DOHH2 (cell line): Measurements from ENCODE around the gene CEP112.

Source experiments
- H3F3A ChIP-seq: fragments of 200-600 bp; sonication (generic), shearing (Covaris generic); 2 replicates; pipeline ENCODE4 v1.6.0; 2016; ENCODE audit warnings: antibody characterized with exemption, mild to moderate bottlenecking; ENCODE audit not compliant: control insufficient read depth, insufficient read depth
- H3K27ac ChIP-seq: fragments of 200-600 bp; sonication (generic); 2 replicates; pipeline ENCODE4 v1.5.1; 2014; ENCODE audit warnings: low read depth, mild to moderate bottlenecking, low read length, moderate library complexity
- H3K27me3 ChIP-seq: fragments of 200-600 bp; sonication (generic); 2 replicates; pipeline ENCODE4 v1.6.1; 2014; ENCODE audit warnings: mild to moderate bottlenecking, low read length, mixed read lengths; ENCODE audit not compliant: control insufficient read depth
- H3K36me3 ChIP-seq: fragments of 200-600 bp; sonication (generic); 2 replicates; pipeline ENCODE4 v1.6.1; 2014; ENCODE audit warnings: mild to moderate bottlenecking, low read length, moderate library complexity, mixed read lengths; ENCODE audit not compliant: control insufficient read depth
- H3K4me1 ChIP-seq: fragments of 200-600 bp; sonication (generic); 2 replicates; pipeline ENCODE4 v1.6.1; 2014; ENCODE audit warnings: mild to moderate bottlenecking, low read length, mixed read lengths; ENCODE audit not compliant: control insufficient read depth
- H3K4me2 ChIP-seq: fragments of 200-600 bp; sonication (generic); 2 replicates; pipeline ENCODE4 v1.6.0; 2014; ENCODE audit warnings: mild to moderate bottlenecking, low read length, moderate library complexity
- H3K4me3 ChIP-seq: fragments of 200-600 bp; sonication (generic); 2 replicates; pipeline ENCODE4 v1.5.1; 2014; ENCODE audit warnings: mild to moderate bottlenecking, low read length, mixed read lengths
- H3K79me2 ChIP-seq: fragments of 200-600 bp; sonication (generic); 2 replicates; pipeline ENCODE4 v1.6.1; 2014; ENCODE audit warnings: mild to moderate bottlenecking, low read length, mixed read lengths; ENCODE audit not compliant: control insufficient read depth
- H3K9me2 ChIP-seq: fragments of 200-600 bp; sonication (generic); replicated peaks from 2 replicates; pipeline ENCODE4 v1.6.1; 2014; ENCODE audit warnings: mild to moderate bottlenecking, low read length, mixed read lengths; ENCODE audit not compliant: control insufficient read depth
- H3K9me3 ChIP-seq: fragments of 200-600 bp; sonication (generic); 2 replicates; pipeline ENCODE4 v1.6.1; 2014; ENCODE audit warnings: antibody characterized with exemption, low read length, mixed read lengths; ENCODE audit not compliant: control insufficient read depth, insufficient read depth
- H4K20me1 ChIP-seq: fragments of 200-600 bp; sonication (generic); 2 replicates; pipeline ENCODE4 v1.6.0; 2014; ENCODE audit warnings: low read depth, mild to moderate bottlenecking, antibody characterized with exemption, low read length, moderate library complexity; ENCODE audit not compliant: control insufficient read depth, insufficient read depth
- CTCF ChIP-seq: fragments of 200-600 bp; sonication (generic); IDR thresholded peaks from one replicate; pipeline ENCODE4 v1.5.1; 2014; ENCODE audit warnings: antibody characterized with exemption, mild to moderate bottlenecking, low read depth, low read length; ENCODE audit not compliant: poor library complexity, severe bottlenecking
- EZH2phosphoT487 ChIP-seq: fragments of 200-600 bp; sonication (generic); IDR thresholded peaks from 2 replicates; pipeline ENCODE4 v1.6.1; 2017; ENCODE audit warnings: borderline replicate concordance, mild to moderate bottlenecking, antibody characterized with exemption, low read length, moderate library complexity, mixed read lengths

CEP112 gene

GRCh38 chr17:65790241-65790640, 401.7 kb downstream of the CEP112 start:
- Histone ChIP-seq H3K36me3 (no peaks in the 10 kb centered on the region), H3K79me2 (no peaks in the 10 kb centered on the region), H3K4me3 (no peak overlapping the region), H3K4me1 (no peaks in the 10 kb centered on the region), H3K9me3 (no peaks in the 10 kb centered on the region), H3K27ac (no peak overlapping the region), H4K20me1 (no peaks in the 10 kb centered on the region), H3F3A (no peaks in the 10 kb centered on the region), H3K9me2 (no peaks in the 10 kb centered on the region), H3K27me3 (no peaks in the 10 kb centered on the region), H3K4me2 (no peak overlapping the region)
- TF ChIP-seq EZH2phosphoT487 = no peak
- no peak for TF ChIP-seq CTCF

- no peaks in the 10 kb centered on the region for H3K79me2 ChIP-seq
- no peak for TF ChIP-seq CTCF
- TF ChIP-seq EZH2phosphoT487 = no peak
- H3K9me2 ChIP-seq = no peaks in the 10 kb centered on the region
- H3K4me2 ChIP-seq = no peak overlapping the region
- no peaks in the 10 kb centered on the region for H3K36me3 ChIP-seq
- H3K27me3 ChIP-seq = no peaks in the 10 kb centered on the region
- H3K27ac ChIP-seq = no peak overlapping the region
- no peaks in the 10 kb centered on the region for H3K4me1 ChIP-seq
- no peaks in the 10 kb centered on the region for H4K20me1 ChIP-seq
- no peak overlapping the region for H3K4me3 ChIP-seq
- H3K9me3 ChIP-seq = no peaks in the 10 kb centered on the region
- H3F3A ChIP-seq = no peaks in the 10 kb centered on the region
Observed at GRCh38 chr17:65787503-65787902, 404.4 kb downstream of the CEP112 start.

GRCh38 chr17:65786479-65786878, 405.5 kb downstream of the CEP112 start:
- Histone ChIP-seq H3K4me1 (no peaks in the 10 kb centered on the region), H3K9me3 (no peaks in the 10 kb centered on the region), H3K9me2 (no peaks in the 10 kb centered on the region), H3K79me2 (no peaks in the 10 kb centered on the region), H4K20me1 (no peaks in the 10 kb centered on the region), H3K4me2 (no peak overlapping the region), H3K4me3 (no peak overlapping the region), H3K27ac (no peak overlapping the region), H3K36me3 (no peaks in the 10 kb centered on the region), H3F3A (no peaks in the 10 kb centered on the region), H3K27me3 (no peaks in the 10 kb centered on the region)
- TF ChIP-seq CTCF (no peak), EZH2phosphoT487 (no peak)

- H3K4me1 ChIP-seq = no peaks in the 10 kb centered on the region
- no peaks in the 10 kb centered on the region for H3K9me2 ChIP-seq
- H3K79me2 ChIP-seq = no peaks in the 10 kb centered on the region
- TF ChIP-seq CTCF = no peak
- TF ChIP-seq EZH2phosphoT487 = no peak
- H4K20me1 ChIP-seq = no peaks in the 10 kb centered on the region
- H3K4me3 ChIP-seq = no peak overlapping the region
- no peaks in the 10 kb centered on the region for H3F3A ChIP-seq
- H3K27me3 ChIP-seq = no peaks in the 10 kb centered on the region
- no peak overlapping the region for H3K4me2 ChIP-seq
- H3K9me3 ChIP-seq = no peaks in the 10 kb centered on the region
- H3K27ac ChIP-seq = no peak overlapping the region
- H3K36me3 ChIP-seq = no peaks in the 10 kb centered on the region
Observed at GRCh38 chr17:65785109-65785508, 406.8 kb downstream of the CEP112 start.
